Mesenchymal stem cell (in vitro differentiated cells and primary cell): ENCODE data around the gene BEND7.

Experiments used
- DNase-seq: peaks from one replicate; pipeline ENCODE4 v3.0.0-alpha.2; 2013
- H2AFZ ChIP-seq: one replicate; pipeline ENCODE4 v1.6.1; 2013; ENCODE audit warnings: low read depth, mild to moderate bottlenecking, control low read depth, inconsistent platforms, low read length, moderate library complexity
- H2AK5ac ChIP-seq: 2 replicates; pipeline ENCODE4 v1.6.1; 2013; ENCODE audit warnings: low read length, moderate library complexity, mild to moderate bottlenecking, inconsistent platforms; ENCODE audit not compliant: severe bottlenecking
- H2BK120ac ChIP-seq: one replicate; pipeline ENCODE4 v1.6.1; 2013; ENCODE audit warnings: low read depth, mild to moderate bottlenecking, inconsistent platforms, low read length, moderate library complexity
- H2BK12ac ChIP-seq, 2 experiments: one replicate each; pipeline ENCODE4 v1.6.1; 2013; ENCODE audit warnings: inconsistent platforms in 2 of 2, low read length in 2 of 2, mild to moderate bottlenecking in 2 of 2, moderate library complexity in 2 of 2, control low read depth in 1 of 2
- H2BK15ac ChIP-seq: one replicate; pipeline ENCODE4 v1.6.1; 2013; ENCODE audit warnings: mild to moderate bottlenecking, low read depth, inconsistent platforms; ENCODE audit not compliant: poor library complexity, severe bottlenecking
- H2BK5ac ChIP-seq: 2 replicates; pipeline ENCODE4 v1.6.1; 2013; ENCODE audit warnings: low read depth, mild to moderate bottlenecking, low read length, control low read depth, inconsistent platforms; ENCODE audit not compliant: poor library complexity, severe bottlenecking
- H3K14ac ChIP-seq, 2 experiments: one replicate each; pipeline ENCODE4 v1.6.1; 2013; ENCODE audit warnings: inconsistent platforms in 2 of 2, low read length in 2 of 2, control low read depth in 1 of 2, mild to moderate bottlenecking in 1 of 2, moderate library complexity in 1 of 2
- H3K18ac ChIP-seq, 2 experiments: one replicate each; pipeline ENCODE4 v1.6.1; 2013; ENCODE audit warnings: inconsistent platforms in 2 of 2, low read length in 2 of 2, control low read depth in 1 of 2, low read depth in 1 of 2, mild to moderate bottlenecking in 1 of 2
- H3K23ac ChIP-seq, 2 experiments: one replicate each; pipeline ENCODE4 v1.6.1; 2013; ENCODE audit warnings: inconsistent platforms in 2 of 2, low read length in 2 of 2, mild to moderate bottlenecking in 2 of 2, moderate library complexity in 2 of 2, control low read depth in 1 of 2
- H3K27ac ChIP-seq: 2 replicates; pipeline ENCODE4 v1.5.1; 2013; ENCODE audit warnings: mild to moderate bottlenecking, moderate library complexity, low read length, control low read depth, inconsistent platforms; ENCODE audit not compliant: poor library complexity, severe bottlenecking
- H3K27me3 ChIP-seq, 2 experiments: 2 replicates each; pipeline versions ENCODE4 v1.6.1 to v1.7.0; 2013; ENCODE audit warnings: low read length in 2 of 2, mild to moderate bottlenecking in 2 of 2, moderate library complexity in 2 of 2, control low read depth in 1 of 2, inconsistent platforms in 1 of 2; ENCODE audit not compliant: control insufficient read depth in 1 of 2, insufficient read depth in 1 of 2
- H3K36me3 ChIP-seq, 2 experiments: 2 replicates each; pipeline versions ENCODE4 v1.6.1 to v1.7.0; 2013; ENCODE audit warnings: low read length in 2 of 2, control low read depth in 1 of 2, inconsistent platforms in 1 of 2, low read depth in 1 of 2, mild to moderate bottlenecking in 1 of 2; ENCODE audit not compliant: insufficient read depth in 2 of 2, control insufficient read depth in 1 of 2
- H3K4ac ChIP-seq, 2 experiments: one replicate each; pipeline ENCODE4 v1.6.1; 2013; ENCODE audit warnings: inconsistent platforms in 2 of 2, low read length in 2 of 2, mild to moderate bottlenecking in 2 of 2, moderate library complexity in 2 of 2, control low read depth in 1 of 2, low read depth in 1 of 2
- H3K4me1 ChIP-seq: 2 replicates; pipeline ENCODE4 v1.6.1; 2013; ENCODE audit warnings: low read depth, low read length, control low read depth; ENCODE audit not compliant: control insufficient read depth, insufficient read depth
- H3K4me2 ChIP-seq: 2 replicates; pipeline ENCODE4 v1.6.1; 2013; ENCODE audit warnings: low read length, mild to moderate bottlenecking, inconsistent platforms; ENCODE audit not compliant: poor library complexity, severe bottlenecking
- H3K4me3 ChIP-seq, 2 experiments: 2 replicates each; pipeline versions ENCODE4 v1.5.1 to v1.7.0; 2013; ENCODE audit warnings: low read length in 2 of 2, mild to moderate bottlenecking in 2 of 2, control low read depth in 1 of 2, low read depth in 1 of 2; ENCODE audit not compliant: insufficient read depth in 1 of 2
- H3K79me1 ChIP-seq: replicated peaks from 2 replicates; pipeline ENCODE4 v1.6.1; 2013; ENCODE audit warnings: mild to moderate bottlenecking, control low read depth, low read length, inconsistent platforms; ENCODE audit not compliant: poor library complexity, severe bottlenecking
- H3K9ac ChIP-seq: 2 replicates; pipeline ENCODE4 v1.7.0; 2013; ENCODE audit warnings: mild to moderate bottlenecking, low read length, moderate library complexity
- H3K9me3 ChIP-seq: 2 replicates; pipeline ENCODE4 v1.7.0; 2013; ENCODE audit warnings: mild to moderate bottlenecking, low read length; ENCODE audit not compliant: control insufficient read depth
- H4K8ac ChIP-seq: one replicate; pipeline ENCODE4 v1.6.1; 2013; ENCODE audit warnings: inconsistent platforms, mild to moderate bottlenecking, low read length, moderate library complexity
- H4K91ac ChIP-seq: one replicate; pipeline ENCODE4 v1.6.1; 2013; ENCODE audit warnings: mild to moderate bottlenecking, low read length, inconsistent platforms
- WGBS: methylation state at CpG from one replicate; pipeline ENCODE4 v1.1.7; 2013; ENCODE audit warnings: mixed read lengths; 5-methylcytosine and 5-hydroxymethylcytosine counted together

Gene BEND7

DNA sequence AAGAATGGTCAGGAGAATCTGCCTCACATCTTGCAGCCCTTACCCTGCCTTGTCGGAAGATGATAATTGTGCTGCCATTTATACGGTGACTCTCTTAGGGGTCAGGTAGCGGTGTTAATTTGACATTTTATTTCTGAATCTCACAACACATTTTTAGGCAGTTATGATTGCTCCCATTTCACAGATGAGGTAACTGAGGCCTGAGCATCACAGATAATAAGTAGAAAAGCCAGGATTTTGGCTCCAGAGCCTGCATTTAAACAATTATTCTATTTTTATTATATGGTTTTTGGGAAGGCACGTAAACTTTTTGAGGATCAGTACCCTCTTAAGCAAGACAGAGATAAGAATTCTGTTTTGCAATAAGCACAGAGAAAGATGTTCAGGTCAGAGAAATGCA is 103.4 kb downstream of the BEND7 start:
- no peak overlapping the region for H3K4me3 ChIP-seq
- H3K9ac ChIP-seq: no peak overlapping the region
- H3K36me3 ChIP-seq: no peaks in the 10 kb centered on the region
- H3K23ac ChIP-seq: no peak overlapping the region
- H2AK5ac ChIP-seq: no peak overlapping the region
- no peak overlapping the region for H3K27ac ChIP-seq
- H2AFZ ChIP-seq: no peak overlapping the region
- no peaks in the 10 kb centered on the region for H3K4me1 ChIP-seq
- no peaks in the 10 kb centered on the region for H3K79me1 ChIP-seq
- no peak overlapping the region for H4K91ac ChIP-seq
- H2BK15ac ChIP-seq: no peak overlapping the region
- H2BK12ac ChIP-seq: no peak overlapping the region
- no peak for DNase-seq
- no peak overlapping the region for H3K4me2 ChIP-seq
- H2BK5ac ChIP-seq: no peak overlapping the region
- no peak overlapping the region for H2BK120ac ChIP-seq
- H3K14ac ChIP-seq: no peak overlapping the region
- no peak overlapping the region for H3K4ac ChIP-seq
- no peak overlapping the region for H3K18ac ChIP-seq
- peaks cover 25 to 48% of the 10 kb centered on the region in 2 experiments for H3K27me3 ChIP-seq
- no peak overlapping the region for H4K8ac ChIP-seq
- peaks cover 3% of the 10 kb centered on the region for H3K9me3 ChIP-seq
- WGBS: 0% methylated on average over 1 of the region's 4 CpGs

DNA sequence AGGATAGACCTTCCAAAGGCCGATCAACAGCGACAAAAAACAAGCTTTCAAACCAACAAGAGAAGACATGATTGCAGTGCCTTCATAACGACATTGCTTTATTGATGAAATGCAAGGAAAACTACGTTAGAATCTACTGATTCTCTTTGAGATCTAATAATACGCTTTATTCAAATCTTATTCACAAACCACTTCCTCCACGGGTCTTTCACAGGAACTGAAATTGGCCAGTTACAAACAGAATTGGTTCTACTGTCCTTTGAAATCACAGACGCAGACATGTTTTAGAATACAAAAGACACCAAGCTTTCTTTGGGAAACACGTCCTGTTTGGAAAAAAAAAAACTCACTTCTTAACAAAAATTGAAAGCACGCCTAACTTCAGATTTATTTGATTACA is 106.0 kb downstream of the BEND7 start:
- Histone ChIP-seq H2BK120ac (no peak overlapping the region), H3K4me1 (no peaks in the 10 kb centered on the region), H3K14ac (no peak overlapping the region), H4K8ac (no peak overlapping the region), H4K91ac (no peak overlapping the region), H2BK5ac (no peak overlapping the region), H2BK15ac (no peak overlapping the region), H3K18ac (no peak overlapping the region), H3K4me3 (no peak overlapping the region), H3K23ac (no peak overlapping the region), H3K79me1 (no peaks in the 10 kb centered on the region), H3K27ac (no peak overlapping the region), H3K4ac (no peak overlapping the region), H3K36me3 (no peaks in the 10 kb centered on the region), H2AFZ (no peak overlapping the region), H3K27me3 (peaks cover 15 to 41% of the 10 kb centered on the region in 2 experiments), H3K9ac (no peak overlapping the region), H2AK5ac (no peak overlapping the region), H3K4me2 (no peak overlapping the region), H2BK12ac (no peak overlapping the region), H3K9me3 (peaks cover 3% of the 10 kb centered on the region)
- WGBS: 89% methylated on average over 9 of the region's 9 CpGs
- DNase-seq: no peak

DNA sequence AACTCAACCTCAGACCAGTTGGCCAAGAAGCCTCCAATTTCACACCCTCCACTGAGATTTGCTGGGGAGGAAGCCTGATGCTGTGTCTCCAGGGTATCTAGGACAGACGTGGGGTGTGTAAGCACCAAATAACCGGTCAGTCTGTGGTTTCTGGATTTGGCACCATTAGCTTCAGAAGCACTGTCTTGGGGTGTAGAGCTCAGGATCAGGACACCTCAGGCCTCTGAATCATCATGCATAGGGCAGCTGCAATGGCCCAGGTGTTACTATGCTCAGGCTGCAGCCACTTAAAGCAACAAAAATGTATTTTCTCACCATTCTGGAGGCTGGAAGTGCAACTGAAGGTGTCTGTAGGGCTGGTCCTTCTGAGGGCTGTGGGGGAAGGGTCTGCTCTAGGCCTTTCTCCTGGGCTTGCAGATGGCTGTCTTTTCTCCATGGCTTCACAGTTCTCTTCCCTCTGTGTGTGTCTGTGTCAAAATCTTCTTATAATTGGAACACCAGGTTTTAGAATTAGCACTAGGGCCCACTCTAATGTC is 107.4 kb downstream of the BEND7 start:
- Histone ChIP-seq H3K4me1 (no peaks in the 10 kb centered on the region), H2AK5ac (no peak overlapping the region), H3K4ac (no peak overlapping the region), H3K9ac (no peak overlapping the region), H3K23ac (no peak overlapping the region), H3K9me3 (peaks cover 3% of the 10 kb centered on the region), H2BK5ac (no peak overlapping the region), H2BK120ac (no peak overlapping the region), H4K8ac (no peak overlapping the region), H3K4me2 (no peak overlapping the region), H3K14ac (no peak overlapping the region), H3K18ac (no peak overlapping the region), H3K79me1 (no peaks in the 10 kb centered on the region), H3K36me3 (no peaks in the 10 kb centered on the region), H3K27me3 (peaks cover 21 to 40% of the 10 kb centered on the region in 2 experiments), H3K27ac (no peak overlapping the region), H2BK12ac (no peak overlapping the region), H3K4me3 (no peak overlapping the region), H2BK15ac (no peak overlapping the region), H4K91ac (no peak overlapping the region), H2AFZ (no peak overlapping the region)
- DNase-seq: no peak
- 81% methylated on average over 2 of the region's 2 CpGs for WGBS

DNA sequence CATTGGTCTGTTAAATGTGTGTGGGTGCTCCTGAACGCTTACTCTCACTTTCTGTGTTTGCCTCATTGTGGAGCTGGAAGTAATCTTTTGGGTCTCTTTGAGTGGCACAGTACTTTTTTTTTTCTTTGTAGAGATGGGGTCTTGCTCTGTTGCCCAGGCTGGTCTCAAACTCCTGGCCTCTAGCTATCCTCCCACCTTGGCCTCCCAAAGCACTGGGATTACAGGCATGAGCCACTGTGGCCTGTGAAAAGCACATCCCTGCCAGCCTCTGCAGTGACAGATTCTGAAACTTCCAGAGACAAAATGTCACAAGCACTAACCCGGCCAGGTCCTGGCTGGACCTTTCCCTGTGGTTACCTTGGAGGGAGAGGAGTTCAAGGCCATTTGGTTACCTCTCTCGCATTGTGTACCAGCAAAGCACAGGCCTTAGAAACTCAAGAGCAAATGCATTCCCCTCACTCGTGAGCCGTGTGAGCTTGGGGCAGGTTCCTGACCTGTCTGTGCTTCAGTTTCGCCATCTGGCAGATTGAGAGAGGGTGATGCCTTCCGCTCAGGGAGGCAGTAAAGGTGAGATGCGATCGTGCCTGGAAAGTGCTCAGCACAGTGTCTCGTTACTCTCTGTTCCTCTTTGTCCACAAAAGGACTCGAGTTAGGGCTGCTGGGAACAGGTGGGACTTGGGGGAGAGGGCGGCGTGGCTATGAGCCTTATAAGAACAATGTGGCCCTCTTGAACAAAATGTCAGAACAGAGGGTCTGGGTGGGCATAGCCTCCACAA is 108.1 kb downstream of the BEND7 start:
- H3K4me3 ChIP-seq: no peak overlapping the region
- H2BK12ac ChIP-seq: no peak overlapping the region
- no peak overlapping the region for H3K18ac ChIP-seq
- H3K36me3 ChIP-seq: no peaks in the 10 kb centered on the region
- no peak overlapping the region for H2AK5ac ChIP-seq
- WGBS: 86% methylated on average over 13 of the region's 13 CpGs
- H3K23ac ChIP-seq: no peak overlapping the region
- H3K9ac ChIP-seq: no peak overlapping the region
- no peaks in the 10 kb centered on the region for H3K79me1 ChIP-seq
- no peak overlapping the region for H2AFZ ChIP-seq
- no peak overlapping the region for H3K27ac ChIP-seq
- no peak overlapping the region for H4K8ac ChIP-seq
- no peak overlapping the region for H4K91ac ChIP-seq
- peaks cover 3% of the 10 kb centered on the region for H3K9me3 ChIP-seq
- peaks cover 23 to 42% of the 10 kb centered on the region in 2 experiments for H3K27me3 ChIP-seq
- no peak overlapping the region for H2BK5ac ChIP-seq
- H3K4ac ChIP-seq: no peak overlapping the region
- H3K14ac ChIP-seq: no peak overlapping the region
- H3K4me2 ChIP-seq: no peak overlapping the region
- DNase-seq: no peak
- no peak overlapping the region for H2BK15ac ChIP-seq
- no peaks in the 10 kb centered on the region for H3K4me1 ChIP-seq
- no peak overlapping the region for H2BK120ac ChIP-seq
